ENCODE results near the gene SLC25A13.

The SLC25A13 gene

GRCh38 chr7:96322847-96323461 lies 1.1 kb upstream of the SLC25A13 start:
- no peak overlapping the region for H3K4me3 ChIP-seq (ENCODE audit: control insufficient read depth, low read depth, low read length)
- no peak for DNase-seq (ENCODE audit: low read depth)
- TF ChIP-seq CTCF (conservative IDR thresholded peaks at IDR 0.05; ENCODE audit: control insufficient read depth, insufficient read depth, low read depth, low read length) = no peak

- DNase-seq (ENCODE audit: low read depth) = no peak
- no peak for TF ChIP-seq CTCF (conservative IDR thresholded peaks at IDR 0.05; ENCODE audit: control insufficient read depth, insufficient read depth, low read depth, low read length)
These were observed 436 bp upstream of the SLC25A13 start for GRCh38 chr7:96322373-96322695.

GRCh38 chr7:96321031-96321657 lies 754 bp downstream of the SLC25A13 start:
- TF ChIP-seq CTCF (conservative IDR thresholded peaks at IDR 0.05; ENCODE audit: control insufficient read depth, insufficient read depth, low read depth, low read length) = no peak
- peak; percentile 82 for DNase-seq (ENCODE audit: low read depth)
- H3K4me3 ChIP-seq (ENCODE audit: control insufficient read depth, low read depth, low read length) = peak overlapping the region; percentile 80

More at GRCh38 chr7:96322373-96322695, 436 bp upstream of the SLC25A13 start:
- H3K4me3 ChIP-seq (ENCODE audit: control insufficient read depth, low read depth, low read length) = peak overlapping the region; percentile 80

- H3K4me3 ChIP-seq (ENCODE audit: control insufficient read depth, low read depth, low read length) = peak overlapping the region; percentile 80
- DNase-seq (ENCODE audit: low read depth) = no peak
- no peak for TF ChIP-seq CTCF (conservative IDR thresholded peaks at IDR 0.05; ENCODE audit: control insufficient read depth, insufficient read depth, low read depth, low read length)
These were observed 1.5 kb downstream of the SLC25A13 start for GRCh38 chr7:96320442-96320841.

- H3K4me3 ChIP-seq (ENCODE audit: control insufficient read depth, low read depth, low read length) = no peak overlapping the region
- no peak for TF ChIP-seq CTCF (conservative IDR thresholded peaks at IDR 0.05; ENCODE audit: control insufficient read depth, insufficient read depth, low read depth, low read length)
- peak; percentile 60 for DNase-seq (ENCODE audit: low read depth)
These were observed 2.5 kb downstream of the SLC25A13 start for GRCh38 chr7:96319439-96319838.

- no peak for DNase-seq (ENCODE audit: low read depth)
- no peak overlapping the region for H3K4me3 ChIP-seq (ENCODE audit: control insufficient read depth, low read depth, low read length)
- no peak for TF ChIP-seq CTCF (conservative IDR thresholded peaks at IDR 0.05; ENCODE audit: control insufficient read depth, insufficient read depth, low read depth, low read length)
These were observed 4.9 kb downstream of the SLC25A13 start for GRCh38 chr7:96316949-96317348.

Data from fibroblast of mammary gland (primary cell).